ENCODE data around the gene CES5A.
"Not testable (repeated sequence)": the region's sequence is repeated elsewhere in the genome, so short reads cannot be mapped to it uniquely, and the experiment has no call there.

Gene CES5A

GRCh38 chr16:55872130-55872529 is 3.0 kb downstream of the CES5A start:
- no peak for DNase-seq

- DNase-seq = no peak
Observed at GRCh38 chr16:55871411-55872038, 3.6 kb downstream of the CES5A start.

GRCh38 chr16:55868980-55869379 is 6.2 kb downstream of the CES5A start:
- no peak for DNase-seq

GRCh38 chr16:55868137-55868536 is 7.0 kb downstream of the CES5A start:
- no peak for DNase-seq

GRCh38 chr16:55861288-55861687 is 13.9 kb downstream of the CES5A start:
- DNase-seq = no peak

- DNase-seq = not testable (repeated sequence)
Observed at GRCh38 chr16:55857650-55858049, 17.5 kb downstream of the CES5A start.

GRCh38 chr16:55856950-55857349 is 18.2 kb downstream of the CES5A start:
- no peak for DNase-seq

GRCh38 chr16:55853114-55853513 is 22.1 kb downstream of the CES5A start:
- DNase-seq = no peak

GRCh38 chr16:55849536-55849935 is 25.6 kb downstream of the CES5A start:
- no peak for DNase-seq

GRCh38 chr16:55846598-55847346 is 28.4 kb downstream of the CES5A start:
- no peak for DNase-seq

GRCh38 chr16:55843105-55843395 is 32.1 kb downstream of the CES5A start:
- DNase-seq = no peak

GRCh38 chr16:55842369-55843104 is 32.6 kb downstream of the CES5A start:
- DNase-seq = peak; percentile 47

- no peak for DNase-seq
Observed at GRCh38 chr16:55839115-55839514, 36.1 kb downstream of the CES5A start.

GRCh38 chr16:55836158-55836611 is 39.0 kb downstream of the CES5A start:
- DNase-seq = no peak

GRCh38 chr16:55835581-55835980 is 39.6 kb downstream of the CES5A start:
- DNase-seq = no peak

- DNase-seq = not testable (repeated sequence)
Observed at GRCh38 chr16:55835173-55835572, 40.0 kb downstream of the CES5A start.

- DNase-seq = no peak
Observed at GRCh38 chr16:55834049-55834448, 41.1 kb downstream of the CES5A start.

GRCh38 chr16:55832773-55833691 is 42.1 kb downstream of the CES5A start, which contains the start of gene CES1:
TSS of gene CES1 (minus strand) at chr16:55833096. CDS start at chr16:55833055, 41 bp downstream.
- DNase-seq = no peak

GRCh38 chr16:55832425-55832772 is 42.8 kb downstream of the CES5A start:
- DNase-seq = no peak

- DNase-seq = no peak
Observed at GRCh38 chr16:55830658-55831294, 44.4 kb downstream of the CES5A start.

GRCh38 chr16:55829232-55829631 is 45.9 kb downstream of the CES5A start:
- not testable (repeated sequence) for DNase-seq

- no peak for DNase-seq
Observed at GRCh38 chr16:55828680-55829079, 46.5 kb downstream of the CES5A start.

All from NCI-H1694 (cell line).